ENCODE results near the gene ATXN7L1.

DNA sequence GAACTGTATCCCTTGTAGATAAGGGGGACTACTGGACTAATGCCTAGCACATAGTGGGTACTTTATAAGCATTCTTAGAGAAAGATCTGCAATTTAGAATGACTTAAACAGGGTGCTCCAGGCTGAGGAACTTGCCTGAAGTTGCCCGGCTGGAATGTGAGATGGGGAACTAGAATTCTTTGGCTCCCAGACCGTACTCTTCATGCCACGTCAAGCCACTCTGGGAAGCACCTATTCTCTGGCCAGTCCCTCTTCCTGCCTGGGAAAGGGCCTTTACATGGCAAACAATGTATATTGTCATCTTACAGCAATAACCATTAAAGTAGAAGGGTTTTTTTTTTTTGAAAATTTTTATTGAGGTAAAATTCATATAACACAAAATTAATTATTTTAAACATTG is 34.5 kb downstream of the ATXN7L1 start:
- TF ChIP-seq, protein P1, sequence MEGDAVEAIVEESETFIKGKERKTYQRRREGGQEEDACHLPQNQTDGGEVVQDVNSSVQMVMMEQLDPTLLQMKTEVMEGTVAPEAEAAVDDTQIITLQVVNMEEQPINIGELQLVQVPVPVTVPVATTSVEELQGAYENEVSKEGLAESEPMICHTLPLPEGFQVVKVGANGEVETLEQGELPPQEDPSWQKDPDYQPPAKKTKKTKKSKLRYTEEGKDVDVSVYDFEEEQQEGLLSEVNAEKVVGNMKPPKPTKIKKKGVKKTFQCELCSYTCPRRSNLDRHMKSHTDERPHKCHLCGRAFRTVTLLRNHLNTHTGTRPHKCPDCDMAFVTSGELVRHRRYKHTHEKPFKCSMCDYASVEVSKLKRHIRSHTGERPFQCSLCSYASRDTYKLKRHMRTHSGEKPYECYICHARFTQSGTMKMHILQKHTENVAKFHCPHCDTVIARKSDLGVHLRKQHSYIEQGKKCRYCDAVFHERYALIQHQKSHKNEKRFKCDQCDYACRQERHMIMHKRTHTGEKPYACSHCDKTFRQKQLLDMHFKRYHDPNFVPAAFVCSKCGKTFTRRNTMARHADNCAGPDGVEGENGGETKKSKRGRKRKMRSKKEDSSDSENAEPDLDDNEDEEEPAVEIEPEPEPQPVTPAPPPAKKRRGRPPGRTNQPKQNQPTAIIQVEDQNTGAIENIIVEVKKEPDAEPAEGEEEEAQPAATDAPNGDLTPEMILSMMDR (IDR thresholded peaks at IDR 0.05) = no peak
- TF ChIP-seq RAD21 (IDR thresholded peaks at IDR 0.05; ENCODE audit: low read length) = no peak
- TF ChIP-seq, protein P2, sequence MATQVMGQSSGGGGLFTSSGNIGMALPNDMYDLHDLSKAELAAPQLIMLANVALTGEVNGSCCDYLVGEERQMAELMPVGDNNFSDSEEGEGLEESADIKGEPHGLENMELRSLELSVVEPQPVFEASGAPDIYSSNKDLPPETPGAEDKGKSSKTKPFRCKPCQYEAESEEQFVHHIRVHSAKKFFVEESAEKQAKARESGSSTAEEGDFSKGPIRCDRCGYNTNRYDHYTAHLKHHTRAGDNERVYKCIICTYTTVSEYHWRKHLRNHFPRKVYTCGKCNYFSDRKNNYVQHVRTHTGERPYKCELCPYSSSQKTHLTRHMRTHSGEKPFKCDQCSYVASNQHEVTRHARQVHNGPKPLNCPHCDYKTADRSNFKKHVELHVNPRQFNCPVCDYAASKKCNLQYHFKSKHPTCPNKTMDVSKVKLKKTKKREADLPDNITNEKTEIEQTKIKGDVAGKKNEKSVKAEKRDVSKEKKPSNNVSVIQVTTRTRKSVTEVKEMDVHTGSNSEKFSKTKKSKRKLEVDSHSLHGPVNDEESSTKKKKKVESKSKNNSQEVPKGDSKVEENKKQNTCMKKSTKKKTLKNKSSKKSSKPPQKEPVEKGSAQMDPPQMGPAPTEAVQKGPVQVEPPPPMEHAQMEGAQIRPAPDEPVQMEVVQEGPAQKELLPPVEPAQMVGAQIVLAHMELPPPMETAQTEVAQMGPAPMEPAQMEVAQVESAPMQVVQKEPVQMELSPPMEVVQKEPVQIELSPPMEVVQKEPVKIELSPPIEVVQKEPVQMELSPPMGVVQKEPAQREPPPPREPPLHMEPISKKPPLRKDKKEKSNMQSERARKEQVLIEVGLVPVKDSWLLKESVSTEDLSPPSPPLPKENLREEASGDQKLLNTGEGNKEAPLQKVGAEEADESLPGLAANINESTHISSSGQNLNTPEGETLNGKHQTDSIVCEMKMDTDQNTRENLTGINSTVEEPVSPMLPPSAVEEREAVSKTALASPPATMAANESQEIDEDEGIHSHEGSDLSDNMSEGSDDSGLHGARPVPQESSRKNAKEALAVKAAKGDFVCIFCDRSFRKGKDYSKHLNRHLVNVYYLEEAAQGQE (IDR thresholded peaks at IDR 0.05; ENCODE audit: low read depth, low read length) = no peak

Data from SK-N-SH (cell line).